Loucy (cell line): ENCODE data around the gene RERE.

Source experiments
- H2AFZ ChIP-seq: fragments of 200-600 bp; sonication (generic); 2 replicates; pipeline ENCODE4 v1.6.0; 2016; ENCODE audit warnings: antibody characterized with exemption, mild to moderate bottlenecking, low read length, moderate library complexity
- H3F3A ChIP-seq: fragments of 200-600 bp; 2 replicates; pipeline ENCODE4 v1.6.0; 2016; ENCODE audit warnings: antibody characterized with exemption, low read depth, mild to moderate bottlenecking
- H3K27me3 ChIP-seq: fragments of 200-600 bp; sonication (generic); 2 replicates; pipeline ENCODE4 v1.6.1; 2014; ENCODE audit warnings: low read length, mild to moderate bottlenecking; ENCODE audit not compliant: insufficient read depth, poor library complexity, severe bottlenecking
- H3K36me3 ChIP-seq: fragments of 200-600 bp; sonication (generic); 2 replicates; pipeline ENCODE4 v1.6.1; 2016; ENCODE audit warnings: low read length; ENCODE audit not compliant: insufficient read depth
- H3K4me1 ChIP-seq: fragments of 200-600 bp; sonication (generic); 2 replicates; pipeline ENCODE4 v1.5.1; 2014; ENCODE audit warnings: low read length, mild to moderate bottlenecking; ENCODE audit not compliant: insufficient read depth, poor library complexity, severe bottlenecking
- H3K4me2 ChIP-seq: fragments of 200-600 bp; sonication (generic); 2 replicates; pipeline ENCODE4 v1.6.0; 2014; ENCODE audit warnings: antibody characterized with exemption, low read length, low read depth, mild to moderate bottlenecking; ENCODE audit not compliant: poor library complexity, severe bottlenecking
- H3K4me3 ChIP-seq: fragments of 200-600 bp; sonication (generic); 2 replicates; pipeline ENCODE4 v1.5.1; 2014; ENCODE audit warnings: low read length, mild to moderate bottlenecking, mixed read lengths; ENCODE audit not compliant: poor library complexity, severe bottlenecking
- H3K79me2 ChIP-seq: fragments of 200-600 bp; sonication (generic); 2 replicates; pipeline ENCODE4 v1.6.1; 2014; ENCODE audit warnings: low read length; ENCODE audit not compliant: insufficient read depth
- H3K9ac ChIP-seq: fragments of 200-600 bp; sonication (generic); 2 replicates; pipeline ENCODE4 v1.6.0; 2014; ENCODE audit warnings: mild to moderate bottlenecking, low read depth, low read length, moderate library complexity; ENCODE audit not compliant: poor library complexity, severe bottlenecking
- H3K9me2 ChIP-seq: fragments of 200-600 bp; sonication (generic); replicated peaks from 2 replicates; pipeline ENCODE4 v1.6.1; 2016; ENCODE audit warnings: low read depth, low read length, mixed read lengths
- H3K9me3 ChIP-seq: fragments of 200-600 bp; sonication (generic); 2 replicates; pipeline ENCODE4 v1.6.1; 2014; ENCODE audit warnings: mild to moderate bottlenecking, antibody characterized with exemption, low read length, low read depth; ENCODE audit not compliant: insufficient read depth
- H4K20me1 ChIP-seq: fragments of 200-600 bp; sonication (generic); 2 replicates; pipeline ENCODE4 v1.6.0; 2014; ENCODE audit warnings: antibody characterized with exemption, low read length, mild to moderate bottlenecking; ENCODE audit not compliant: insufficient read depth, poor library complexity, severe bottlenecking
- CTCF ChIP-seq: fragments of 200-600 bp; sonication (generic); conservative IDR thresholded peaks from 2 replicates; pipeline ENCODE4 v1.5.1; 2014; ENCODE audit warnings: mild to moderate bottlenecking, antibody characterized with exemption, low read length
- EZH2phosphoT487 ChIP-seq: fragments of 200-600 bp; IDR thresholded peaks from 2 replicates; pipeline ENCODE4 v1.6.1; 2018; ENCODE audit warnings: antibody characterized with exemption, mild to moderate bottlenecking, moderate library complexity, borderline replicate concordance

Gene RERE

GRCh38 chr1:8589571-8589970 lies 227.9 kb downstream of the RERE start:
- no peaks in the 10 kb centered on the region for H3K9me2 ChIP-seq
- no peaks in the 10 kb centered on the region for H3K27me3 ChIP-seq
- no peak overlapping the region for H3K4me2 ChIP-seq
- no peaks in the 10 kb centered on the region for H3F3A ChIP-seq
- H2AFZ ChIP-seq: no peak overlapping the region
- no peak overlapping the region for H3K9ac ChIP-seq
- TF ChIP-seq EZH2phosphoT487 (no peak), CTCF (no peak)
- H3K36me3 ChIP-seq: no peaks in the 10 kb centered on the region; the same call in 1 of the 2 replicates
- H3K9me3 ChIP-seq: no peaks in the 10 kb centered on the region
- H4K20me1 ChIP-seq: no peaks in the 10 kb centered on the region
- no peaks in the 10 kb centered on the region for H3K4me1 ChIP-seq
- peaks cover 6% of the 10 kb centered on the region; the same call in 1 of the 2 replicates for H3K79me2 ChIP-seq
- no peak overlapping the region for H3K4me3 ChIP-seq

GRCh38 chr1:8587784-8588183 lies 229.7 kb downstream of the RERE start:
- no peak overlapping the region for H3K4me2 ChIP-seq
- no peaks in the 10 kb centered on the region for H4K20me1 ChIP-seq
- H3K4me3 ChIP-seq: no peak overlapping the region
- H3K9me2 ChIP-seq: no peaks in the 10 kb centered on the region
- no peaks in the 10 kb centered on the region for H3K27me3 ChIP-seq
- H3F3A ChIP-seq: no peaks in the 10 kb centered on the region
- no peaks in the 10 kb centered on the region; the same call in 1 of the 2 replicates for H3K36me3 ChIP-seq
- H3K9ac ChIP-seq: no peak overlapping the region
- H3K4me1 ChIP-seq: no peaks in the 10 kb centered on the region
- H3K79me2 ChIP-seq: peaks cover 5% of the 10 kb centered on the region; the same call in 1 of the 2 replicates
- TF ChIP-seq EZH2phosphoT487 (no peak), CTCF (no peak)
- H2AFZ ChIP-seq: no peak overlapping the region
- H3K9me3 ChIP-seq: no peaks in the 10 kb centered on the region

GRCh38 chr1:8586438-8586837 lies 231.0 kb downstream of the RERE start:
- Histone ChIP-seq H4K20me1 (no peaks in the 10 kb centered on the region), H3K4me2 (no peak overlapping the region), H3K36me3 (no peaks in the 10 kb centered on the region), H3F3A (no peaks in the 10 kb centered on the region), H3K9me3 (no peaks in the 10 kb centered on the region), H3K4me1 (no peaks in the 10 kb centered on the region), H3K27me3 (no peaks in the 10 kb centered on the region), H2AFZ (no peak overlapping the region), H3K79me2 (peaks cover 7% of the 10 kb centered on the region; the same call in 1 of the 2 replicates), H3K4me3 (no peak overlapping the region), H3K9ac (no peak overlapping the region), H3K9me2 (no peaks in the 10 kb centered on the region)
- TF ChIP-seq EZH2phosphoT487 (no peak), CTCF (no peak)
